Mammary epithelial cell (primary cell): ENCODE results near the gene IL3RA.

ENCODE experiments used
- EZH2 ChIP-seq: IDR thresholded peaks from 2 replicates; pipeline ENCODE4 v1.6.1; 2012; ENCODE audit warnings: low read length, inconsistent platforms, borderline replicate concordance
- TF ChIP-seq, protein P1 (sequence below), 2 donors: IDR thresholded peaks in 1 of 2; conservative IDR thresholded peaks in 1 of 2; 2 replicates each; pipeline ENCODE4 v1.5.1; 2011 to 2012; ENCODE audit warnings: inconsistent platforms in 2 of 2, low read length in 2 of 2, mild to moderate bottlenecking in 2 of 2, control low read depth in 1 of 2, low read depth in 1 of 2; ENCODE audit not compliant: insufficient read depth in 1 of 2; ENCODE audit errors: extremely low read depth in 1 of 2

GRCh38 chrX:1400049-1400448 lies 63.5 kb downstream of the IL3RA start:
- TF ChIP-seq EZH2: no peak
- TF ChIP-seq, protein P1, sequence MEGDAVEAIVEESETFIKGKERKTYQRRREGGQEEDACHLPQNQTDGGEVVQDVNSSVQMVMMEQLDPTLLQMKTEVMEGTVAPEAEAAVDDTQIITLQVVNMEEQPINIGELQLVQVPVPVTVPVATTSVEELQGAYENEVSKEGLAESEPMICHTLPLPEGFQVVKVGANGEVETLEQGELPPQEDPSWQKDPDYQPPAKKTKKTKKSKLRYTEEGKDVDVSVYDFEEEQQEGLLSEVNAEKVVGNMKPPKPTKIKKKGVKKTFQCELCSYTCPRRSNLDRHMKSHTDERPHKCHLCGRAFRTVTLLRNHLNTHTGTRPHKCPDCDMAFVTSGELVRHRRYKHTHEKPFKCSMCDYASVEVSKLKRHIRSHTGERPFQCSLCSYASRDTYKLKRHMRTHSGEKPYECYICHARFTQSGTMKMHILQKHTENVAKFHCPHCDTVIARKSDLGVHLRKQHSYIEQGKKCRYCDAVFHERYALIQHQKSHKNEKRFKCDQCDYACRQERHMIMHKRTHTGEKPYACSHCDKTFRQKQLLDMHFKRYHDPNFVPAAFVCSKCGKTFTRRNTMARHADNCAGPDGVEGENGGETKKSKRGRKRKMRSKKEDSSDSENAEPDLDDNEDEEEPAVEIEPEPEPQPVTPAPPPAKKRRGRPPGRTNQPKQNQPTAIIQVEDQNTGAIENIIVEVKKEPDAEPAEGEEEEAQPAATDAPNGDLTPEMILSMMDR (conservative IDR thresholded peaks at IDR 0.05 in 1 of 2, IDR thresholded peaks at IDR 0.05 in 1 of 2; ENCODE audit: extremely low read depth in 1 of 2, insufficient read depth in 1 of 2, low read depth in 1 of 2, low read length in 2 of 2): no peak
